HUES64 (cell line): ENCODE results near the gene EMCN.
"Not testable (repeated sequence)": the region's sequence is repeated elsewhere in the genome, so short reads cannot be mapped to it uniquely, and the experiment has no call there.

ENCODE experiments used
- H3K27ac ChIP-seq: 2 replicates; pipeline ENCODE4 v1.7.0; 2013; ENCODE audit warnings: low read depth, low read length, inconsistent platforms
- H3K27me3 ChIP-seq: 2 replicates; pipeline ENCODE4 v1.6.1; 2013; ENCODE audit warnings: mild to moderate bottlenecking, low read length; ENCODE audit not compliant: insufficient read depth
- H3K36me3 ChIP-seq: 2 replicates; pipeline ENCODE4 v1.6.1; 2013; ENCODE audit warnings: mild to moderate bottlenecking, low read length; ENCODE audit not compliant: insufficient read depth
- H3K4me1 ChIP-seq: 2 replicates; pipeline ENCODE4 v1.6.1; 2013; ENCODE audit warnings: mild to moderate bottlenecking, low read length, moderate library complexity; ENCODE audit not compliant: insufficient read depth
- H3K4me3 ChIP-seq: 2 replicates; pipeline ENCODE4 v1.5.1; 2013; ENCODE audit warnings: mild to moderate bottlenecking, low read length, moderate library complexity
- H3K9ac ChIP-seq: 2 replicates; pipeline ENCODE4 v1.6.1; 2013; ENCODE audit warnings: mild to moderate bottlenecking, low read depth, low read length
- H3K9me3 ChIP-seq: 2 replicates; pipeline ENCODE4 v1.6.1; 2013; ENCODE audit warnings: low read depth, low read length; ENCODE audit not compliant: insufficient read depth
- WGBS: fragments of 150-250, 120-280 bp; methylation state at CpG from one replicate; pipeline ENCODE4 v1.1.7; 2013; ENCODE audit warnings: missing lambda C conversion rate; 5-methylcytosine and 5-hydroxymethylcytosine counted together

The EMCN gene

DNA sequence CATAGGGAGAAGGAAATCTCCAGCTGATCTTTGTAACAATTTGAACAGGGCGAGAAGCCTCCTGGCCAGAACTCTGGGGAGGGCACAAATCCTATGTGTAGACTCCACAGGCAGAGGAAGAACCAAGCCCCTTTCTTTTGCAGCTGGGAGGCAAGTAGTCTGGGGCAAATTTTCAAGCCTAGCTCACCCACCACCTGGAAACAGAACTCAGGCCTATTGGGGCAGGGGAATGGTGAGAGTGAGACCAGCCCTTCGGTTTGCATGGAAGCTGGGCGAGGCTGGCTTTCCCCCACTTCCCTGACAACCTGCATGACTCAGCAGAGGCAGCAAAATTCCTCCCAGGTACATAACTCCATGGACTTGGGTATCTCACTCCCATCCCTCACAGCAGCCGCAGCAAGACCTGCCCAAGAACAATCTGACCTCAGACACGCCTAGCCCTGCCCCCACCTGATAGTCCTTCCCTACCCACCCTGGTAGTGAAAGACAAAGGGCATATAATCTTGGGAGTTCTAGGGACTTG lies 138.2 kb downstream of the EMCN start:
- 91% methylated on average over 5 of the region's 5 CpGs for WGBS
- Histone ChIP-seq H3K4me1 (no peaks in the 10 kb centered on the region), H3K27ac (no peak overlapping the region), H3K27me3 (no peaks in the 10 kb centered on the region), H3K9me3 (no peaks in the 10 kb centered on the region), H3K9ac (no peak overlapping the region), H3K4me3 (no peak overlapping the region), H3K36me3 (no peaks in the 10 kb centered on the region)

GRCh38 chr4:100372432-100372831 lies 145.4 kb downstream of the EMCN start:
- Histone ChIP-seq H3K9ac (no peak overlapping the region), H3K27me3 (no peaks in the 10 kb centered on the region), H3K4me3 (no peak overlapping the region), H3K4me1 (peaks cover 6% of the 10 kb centered on the region; the same call in 1 of the 2 replicates), H3K27ac (no peak overlapping the region), H3K36me3 (no peaks in the 10 kb centered on the region), H3K9me3 (no peaks in the 10 kb centered on the region)
- 92% methylated on average over 3 of the region's 3 CpGs for WGBS

DNA sequence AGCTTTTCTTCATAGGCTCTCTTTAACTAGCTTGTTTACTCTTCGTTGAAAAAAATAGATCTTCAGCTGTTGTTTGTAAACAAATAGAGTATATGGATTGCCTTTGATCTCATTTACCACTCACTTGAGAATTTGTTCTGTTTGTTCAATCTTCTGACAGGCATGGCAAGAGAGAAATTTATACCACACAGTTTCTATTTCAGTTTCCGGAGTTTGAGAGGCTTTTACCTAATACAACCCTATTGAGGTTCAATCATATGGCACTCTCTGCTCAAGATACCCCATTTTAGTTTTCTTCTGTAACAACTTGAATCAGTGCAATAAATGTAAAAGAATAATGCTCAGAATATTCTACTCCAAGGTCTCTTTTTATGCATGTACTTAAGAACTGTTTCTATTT lies 148.0 kb downstream of the EMCN start:
- 100% methylated on average over 1 of the region's 2 CpGs for WGBS
- Histone ChIP-seq H3K9ac (no peak overlapping the region), H3K4me3 (no peak overlapping the region), H3K4me1 (peaks cover 9% of the 10 kb centered on the region; the same call in 1 of the 2 replicates), H3K9me3 (no peaks in the 10 kb centered on the region), H3K27ac (no peak overlapping the region), H3K36me3 (no peaks in the 10 kb centered on the region), H3K27me3 (no peaks in the 10 kb centered on the region)

DNA sequence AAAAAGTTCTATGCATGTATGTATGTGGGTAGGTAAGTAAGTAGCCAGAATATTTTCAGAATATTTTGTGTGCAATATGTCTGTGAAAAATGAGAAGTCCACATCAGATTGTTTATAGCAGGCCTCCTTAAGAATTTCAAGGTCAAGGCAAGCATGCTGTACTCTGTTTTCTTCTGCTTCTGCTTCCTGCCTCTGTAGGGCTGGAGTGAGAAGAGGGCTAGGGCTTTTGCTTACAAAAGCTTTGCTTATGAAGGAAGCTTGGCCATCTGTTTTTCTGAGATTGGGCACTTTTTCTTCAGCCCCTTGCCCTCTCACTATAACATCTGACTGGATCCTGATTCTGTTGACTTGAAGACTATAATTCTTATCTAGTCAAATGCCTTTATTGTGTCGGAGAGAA lies 150.4 kb downstream of the EMCN start:
- WGBS: 93% methylated on average over 1 of the region's 1 CpG
- no peaks in the 10 kb centered on the region for H3K36me3 ChIP-seq

GRCh38 chr4:100366213-100366612 lies 151.6 kb downstream of the EMCN start:
- Histone ChIP-seq H3K27me3 (no peaks in the 10 kb centered on the region), H3K9me3 (no peaks in the 10 kb centered on the region), H3K4me3 (no peak overlapping the region), H3K36me3 (no peaks in the 10 kb centered on the region), H3K4me1 (peaks cover 9% of the 10 kb centered on the region; the same call in 1 of the 2 replicates), H3K27ac (no peak overlapping the region), H3K9ac (no peak overlapping the region)
- WGBS: 48% methylated on average over 2 of the region's 2 CpGs

More for the DNA sequence above, 150.4 kb downstream of the EMCN start:
- no peaks in the 10 kb centered on the region for H3K27me3 ChIP-seq
- no peaks in the 10 kb centered on the region for H3K9me3 ChIP-seq
- H3K4me1 ChIP-seq: peaks cover 9% of the 10 kb centered on the region; the same call in 1 of the 2 replicates
- no peak overlapping the region for H3K4me3 ChIP-seq
- no peak overlapping the region for H3K9ac ChIP-seq
- no peak overlapping the region for H3K27ac ChIP-seq

DNA sequence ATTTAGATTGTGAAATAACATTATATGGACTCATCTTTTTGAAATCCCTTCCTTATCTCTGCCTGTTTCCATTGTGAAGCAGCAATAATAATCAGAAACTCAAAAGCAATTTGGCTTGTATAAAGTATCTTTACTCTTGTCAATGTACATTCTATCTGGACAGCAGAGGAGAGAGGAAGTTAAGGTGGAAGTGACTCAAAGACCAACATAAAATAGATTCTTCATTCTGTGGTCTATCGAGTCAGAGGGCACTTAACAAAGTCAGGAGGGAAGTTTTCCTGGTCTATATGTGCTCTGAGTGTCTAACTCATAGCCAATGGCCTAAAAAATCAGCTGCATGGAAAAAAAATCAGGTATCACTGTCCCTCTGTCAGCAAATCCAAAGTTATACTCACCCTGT lies 155.5 kb downstream of the EMCN start:
- H3K4me1 ChIP-seq: peaks cover 4% of the 10 kb centered on the region; the same call in 1 of the 2 replicates
- peaks cover 14% of the 10 kb centered on the region; the same call in 1 of the 2 replicates for H3K9me3 ChIP-seq
- no peak overlapping the region for H3K9ac ChIP-seq
- H3K27ac ChIP-seq: no peak overlapping the region
- 94% methylated on average over 1 of the region's 1 CpG for WGBS
- H3K4me3 ChIP-seq: no peak overlapping the region
- H3K36me3 ChIP-seq: no peaks in the 10 kb centered on the region
- H3K27me3 ChIP-seq: no peaks in the 10 kb centered on the region

DNA sequence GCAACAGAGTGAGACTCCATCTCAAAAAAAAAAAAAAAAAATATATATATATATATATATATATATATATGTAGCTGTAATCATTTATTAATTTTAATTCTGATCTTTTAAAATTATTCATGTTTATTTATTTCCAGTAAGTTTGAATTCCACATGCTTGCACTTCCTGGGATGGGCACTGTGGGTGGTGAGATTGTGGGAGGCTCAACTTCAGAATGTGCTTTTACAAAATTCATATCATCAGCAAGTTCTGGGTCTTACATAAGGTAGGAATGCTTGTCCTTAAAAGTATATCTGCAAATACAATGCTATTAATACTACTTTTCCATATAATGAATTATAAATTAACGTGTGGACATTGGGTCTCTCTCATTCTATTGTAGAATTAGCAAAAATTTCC lies 156.5 kb downstream of the EMCN start:
- no peaks in the 10 kb centered on the region for H3K36me3 ChIP-seq
- WGBS: no CpG with 5 or more reads among the region's 1 CpG
- H3K9ac ChIP-seq: no peak overlapping the region
- H3K9me3 ChIP-seq: peaks cover 15% of the 10 kb centered on the region; the same call in 1 of the 2 replicates
- H3K4me3 ChIP-seq: no peak overlapping the region
- H3K27me3 ChIP-seq: no peaks in the 10 kb centered on the region
- peaks cover 4% of the 10 kb centered on the region; the same call in 1 of the 2 replicates for H3K4me1 ChIP-seq
- no peak overlapping the region for H3K27ac ChIP-seq

DNA sequence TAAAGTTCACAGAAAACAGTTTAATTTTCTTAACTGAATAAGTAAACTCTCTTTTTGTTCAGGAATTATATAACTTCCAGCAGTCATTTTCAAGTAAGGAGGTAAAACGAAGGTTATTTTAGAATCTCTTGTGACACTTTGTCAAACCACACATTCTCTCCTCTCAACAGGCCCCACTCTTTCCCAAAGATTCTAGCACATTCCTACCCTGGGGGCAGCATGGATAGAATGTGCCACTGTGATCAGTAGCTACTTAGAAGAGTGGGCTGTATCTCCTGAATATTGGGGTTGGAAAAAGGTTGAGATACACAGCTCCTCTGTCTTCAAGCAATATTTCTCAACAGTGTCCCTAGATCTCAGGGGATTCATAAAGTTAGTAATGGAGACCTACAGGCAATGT lies 157.6 kb downstream of the EMCN start:
- WGBS: 100% methylated on average over 1 of the region's 1 CpG
- Histone ChIP-seq H3K4me1 (no peaks in the 10 kb centered on the region), H3K9ac (no peak overlapping the region), H3K4me3 (no peak overlapping the region), H3K27me3 (no peaks in the 10 kb centered on the region), H3K27ac (no peak overlapping the region), H3K36me3 (no peaks in the 10 kb centered on the region), H3K9me3 (peaks cover 15% of the 10 kb centered on the region; the same call in 1 of the 2 replicates)

GRCh38 chr4:100359441-100359840 lies 158.4 kb downstream of the EMCN start:
- Histone ChIP-seq H3K9ac (no peak overlapping the region), H3K9me3 (peaks cover 15% of the 10 kb centered on the region; the same call in 1 of the 2 replicates), H3K36me3 (no peaks in the 10 kb centered on the region), H3K27ac (no peak overlapping the region), H3K4me3 (no peak overlapping the region), H3K27me3 (no peaks in the 10 kb centered on the region), H3K4me1 (no peaks in the 10 kb centered on the region)
- 100% methylated on average over 1 of the region's 2 CpGs for WGBS

DNA sequence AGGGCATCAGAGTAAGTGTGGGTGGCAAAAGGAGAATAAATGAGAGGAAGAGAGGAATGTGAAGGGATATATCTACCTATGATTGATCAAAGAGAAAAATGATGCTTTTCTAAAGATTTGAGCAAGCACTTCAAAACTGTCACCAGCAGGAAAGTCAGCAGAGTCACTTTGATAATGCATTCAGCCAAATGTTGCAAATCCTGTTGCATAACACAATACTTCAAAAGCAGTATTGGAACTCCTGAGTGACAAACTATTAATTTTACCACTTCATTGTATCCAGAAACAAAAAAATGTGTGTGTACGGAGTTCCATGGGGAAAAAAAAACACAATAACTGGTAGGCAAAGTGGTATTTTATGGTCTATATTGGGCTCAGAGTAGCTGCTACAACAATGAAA lies 160.3 kb downstream of the EMCN start:
- WGBS: 91% methylated on average over 1 of the region's 1 CpG
- Histone ChIP-seq H3K27me3 (no peaks in the 10 kb centered on the region), H3K36me3 (no peaks in the 10 kb centered on the region), H3K4me1 (no peaks in the 10 kb centered on the region), H3K9me3 (peaks cover 15% of the 10 kb centered on the region; the same call in 1 of the 2 replicates), H3K27ac (no peak overlapping the region), H3K9ac (no peak overlapping the region), H3K4me3 (no peak overlapping the region)

DNA sequence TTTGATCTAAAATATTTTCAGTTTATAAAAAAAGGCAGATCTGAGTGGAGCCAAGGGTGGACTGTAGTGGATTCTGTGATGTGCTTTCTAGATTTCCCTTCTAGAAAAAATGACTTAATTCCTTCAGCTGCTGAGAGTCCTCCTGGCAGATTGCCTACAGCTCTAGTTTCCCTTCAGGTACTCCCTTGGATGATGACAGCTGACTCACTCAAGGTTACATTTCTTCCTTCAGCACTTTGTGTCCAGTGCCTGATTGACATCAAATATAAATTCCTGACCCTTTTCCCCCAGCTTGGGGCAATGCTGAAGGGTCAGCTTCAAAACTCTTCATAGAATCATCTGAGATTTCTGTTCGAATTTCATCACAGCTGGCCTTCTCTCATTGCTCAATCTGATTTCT lies 161.7 kb downstream of the EMCN start:
- peaks cover 15% of the 10 kb centered on the region; the same call in 1 of the 2 replicates for H3K9me3 ChIP-seq
- WGBS: 94% methylated on average over 1 of the region's 1 CpG
- H3K27ac ChIP-seq: no peak overlapping the region
- no peak overlapping the region for H3K9ac ChIP-seq
- no peak overlapping the region for H3K4me3 ChIP-seq
- no peaks in the 10 kb centered on the region for H3K27me3 ChIP-seq
- H3K4me1 ChIP-seq: no peaks in the 10 kb centered on the region
- no peaks in the 10 kb centered on the region for H3K36me3 ChIP-seq

GRCh38 chr4:100352352-100352751 lies 165.5 kb downstream of the EMCN start:
- H3K9me3 ChIP-seq, H3K9ac ChIP-seq, H3K27ac ChIP-seq, H3K4me3 ChIP-seq, H3K4me1 ChIP-seq, H3K36me3 ChIP-seq, H3K27me3 ChIP-seq: not testable (repeated sequence)
- 97% methylated on average over 3 of the region's 3 CpGs for WGBS
